ENCODE results near the gene BTRC. TPM values are rescaled to one million over a fixed set of nuclear protein-coding genes. Genes with fewer than 3 reads are reported as not detected.

Gene BTRC
- total RNA-seq, 1 donor: 3.3 TPM

GRCh38 chr10:101438881-101439391 is 85.0 kb downstream of the BTRC start:
- Histone ChIP-seq H3K4me3 (ENCODE audit: low read length) (no peak overlapping the region), H3K9me3 (ENCODE audit: low read depth, low read length) (no peaks in the 10 kb centered on the region), H3K27me3 (ENCODE audit: insufficient read depth, low read length) (no peaks in the 10 kb centered on the region), H3K4me1 (ENCODE audit: insufficient read depth, low read length) (no peaks in the 10 kb centered on the region)

- no peak overlapping the region for H3K4me3 ChIP-seq (ENCODE audit: low read length)
- H3K9me3 ChIP-seq (ENCODE audit: low read depth, low read length): no peaks in the 10 kb centered on the region
- no peaks in the 10 kb centered on the region for H3K27me3 ChIP-seq (ENCODE audit: insufficient read depth, low read length)
- no peaks in the 10 kb centered on the region for H3K4me1 ChIP-seq (ENCODE audit: insufficient read depth, low read length)
Measured at GRCh38 chr10:101441541-101442455, 87.8 kb downstream of the BTRC start.

GRCh38 chr10:101442456-101442800 is 88.5 kb downstream of the BTRC start:
- no peaks in the 10 kb centered on the region for H3K27me3 ChIP-seq (ENCODE audit: insufficient read depth, low read length)
- H3K4me1 ChIP-seq (ENCODE audit: insufficient read depth, low read length): no peaks in the 10 kb centered on the region
- no peaks in the 10 kb centered on the region for H3K9me3 ChIP-seq (ENCODE audit: low read depth, low read length)
- H3K4me3 ChIP-seq (ENCODE audit: low read length): no peak overlapping the region

DNA sequence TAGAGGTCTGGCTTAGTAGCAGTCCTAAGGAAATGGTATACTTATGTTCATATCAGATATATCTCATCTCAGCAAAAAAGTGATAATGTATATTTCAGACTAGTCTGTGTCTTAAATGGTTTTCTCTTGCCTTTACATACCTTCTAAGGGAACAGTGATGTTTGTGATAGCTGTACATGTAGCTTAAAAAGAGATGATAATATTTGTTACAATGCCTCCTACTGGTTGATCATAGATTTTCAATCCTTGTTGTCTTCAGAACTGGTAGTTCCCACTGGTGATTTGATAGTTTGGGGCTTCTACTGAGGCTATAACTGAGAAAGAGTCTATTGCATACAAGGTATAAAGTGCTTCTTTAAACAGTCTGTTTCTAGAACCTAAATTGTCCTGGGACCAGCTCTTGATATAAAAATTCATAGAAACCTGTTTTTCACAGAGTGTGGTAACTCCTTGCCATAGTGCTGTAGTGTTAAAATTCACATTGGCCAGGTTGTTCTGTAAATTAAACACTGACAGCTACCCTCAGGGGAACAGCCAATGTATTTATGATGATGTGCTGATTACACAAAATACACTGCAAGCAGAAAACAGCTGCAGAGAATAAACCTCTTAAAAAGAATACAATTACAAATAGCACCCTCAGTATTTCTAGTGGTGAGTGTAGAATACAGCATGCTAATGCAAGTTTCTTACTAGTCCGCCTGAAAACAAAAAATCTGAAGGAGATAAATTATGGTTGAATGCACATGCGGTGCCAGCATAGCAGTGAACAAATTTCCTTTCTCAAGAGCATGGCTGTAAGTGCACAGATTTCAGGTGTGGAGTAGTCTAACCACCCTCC is 90.3 kb downstream of the BTRC start:
- no peaks in the 10 kb centered on the region for H3K4me1 ChIP-seq (ENCODE audit: insufficient read depth, low read length)
- H3K9me3 ChIP-seq (ENCODE audit: low read depth, low read length): no peaks in the 10 kb centered on the region
- H3K27me3 ChIP-seq (ENCODE audit: insufficient read depth, low read length): no peaks in the 10 kb centered on the region
- H3K4me3 ChIP-seq (ENCODE audit: low read length): no peak overlapping the region

DNA sequence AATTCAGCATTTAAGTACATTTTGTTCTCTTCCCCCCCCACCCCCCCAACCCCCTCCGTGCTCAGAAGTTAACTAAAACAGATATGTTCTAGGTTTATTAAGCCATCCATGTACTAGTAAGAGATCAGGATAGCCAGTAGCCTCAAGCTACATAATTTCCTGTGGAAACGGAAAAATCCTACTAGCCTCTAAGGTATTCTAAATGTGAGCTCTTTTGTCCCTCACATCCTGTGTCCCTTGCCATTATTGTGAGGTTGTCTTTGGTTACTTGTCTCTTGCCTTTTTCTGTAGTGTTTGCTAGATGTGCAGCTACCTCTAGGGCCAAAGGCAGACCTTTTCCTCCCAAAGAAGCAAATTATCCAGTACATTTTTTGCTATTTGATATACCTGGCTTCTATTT is 92.1 kb downstream of the BTRC start:
- Histone ChIP-seq H3K4me3 (ENCODE audit: low read length) (no peak overlapping the region), H3K9me3 (ENCODE audit: low read depth, low read length) (no peaks in the 10 kb centered on the region), H3K27me3 (ENCODE audit: insufficient read depth, low read length) (peaks cover 3% of the 10 kb centered on the region)

DNA sequence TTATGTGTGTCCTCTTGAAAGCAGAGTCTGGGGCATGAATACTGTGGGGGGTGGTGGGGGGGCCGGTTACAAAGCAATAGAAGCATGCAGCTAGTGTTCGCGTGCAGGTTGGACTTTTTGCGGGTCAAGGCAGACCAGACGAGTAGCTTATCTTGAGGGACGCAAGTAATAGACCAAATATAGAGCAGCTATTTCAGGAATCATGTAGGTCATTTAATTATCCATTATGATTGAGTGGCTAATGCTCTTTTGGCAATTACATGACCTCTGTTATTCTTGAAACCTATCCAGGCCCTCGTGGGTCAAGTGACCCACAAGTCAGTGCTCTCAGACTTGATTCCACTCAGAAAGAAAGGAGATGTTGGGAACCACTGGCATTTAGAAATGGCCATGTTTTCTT is 93.0 kb downstream of the BTRC start:
- Histone ChIP-seq H3K9me3 (ENCODE audit: low read depth, low read length) (no peaks in the 10 kb centered on the region), H3K4me3 (ENCODE audit: low read length) (no peak overlapping the region), H3K27me3 (ENCODE audit: insufficient read depth, low read length) (peaks cover 3% of the 10 kb centered on the region), H3K4me1 (ENCODE audit: insufficient read depth, low read length) (no peaks in the 10 kb centered on the region)

More for the DNA sequence above, 92.1 kb downstream of the BTRC start:
- H3K4me1 ChIP-seq (ENCODE audit: insufficient read depth, low read length): no peaks in the 10 kb centered on the region

DNA sequence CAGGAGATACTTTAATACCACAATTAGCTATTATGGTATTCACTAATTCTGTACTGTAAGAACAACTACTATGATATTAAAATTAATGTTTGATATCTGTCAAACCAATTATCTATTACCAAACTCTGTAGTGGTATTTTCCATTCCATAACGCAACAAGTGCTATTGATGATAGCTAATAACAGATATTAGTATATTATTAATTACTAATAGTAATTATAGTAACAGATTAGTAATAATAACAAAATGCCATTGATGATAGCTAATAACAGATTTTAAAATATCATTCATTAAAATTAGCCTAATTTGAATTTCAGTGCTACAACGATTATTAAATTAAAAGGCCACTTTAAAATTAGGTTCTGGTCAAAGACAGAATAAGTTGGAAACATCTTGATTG is 93.5 kb downstream of the BTRC start:
- Histone ChIP-seq H3K27me3 (ENCODE audit: insufficient read depth, low read length) (peaks cover 3% of the 10 kb centered on the region), H3K9me3 (ENCODE audit: low read depth, low read length) (no peaks in the 10 kb centered on the region), H3K4me1 (ENCODE audit: insufficient read depth, low read length) (no peaks in the 10 kb centered on the region), H3K4me3 (ENCODE audit: low read length) (no peak overlapping the region)

GRCh38 chr10:101450277-101451080 is 96.5 kb downstream of the BTRC start:
- peaks cover 13% of the 10 kb centered on the region for H3K4me1 ChIP-seq (ENCODE audit: insufficient read depth, low read length)
- H3K9me3 ChIP-seq (ENCODE audit: low read depth, low read length): no peaks in the 10 kb centered on the region
- no peak overlapping the region for H3K4me3 ChIP-seq (ENCODE audit: low read length)
- H3K27me3 ChIP-seq (ENCODE audit: insufficient read depth, low read length): peaks cover 3% of the 10 kb centered on the region

DNA sequence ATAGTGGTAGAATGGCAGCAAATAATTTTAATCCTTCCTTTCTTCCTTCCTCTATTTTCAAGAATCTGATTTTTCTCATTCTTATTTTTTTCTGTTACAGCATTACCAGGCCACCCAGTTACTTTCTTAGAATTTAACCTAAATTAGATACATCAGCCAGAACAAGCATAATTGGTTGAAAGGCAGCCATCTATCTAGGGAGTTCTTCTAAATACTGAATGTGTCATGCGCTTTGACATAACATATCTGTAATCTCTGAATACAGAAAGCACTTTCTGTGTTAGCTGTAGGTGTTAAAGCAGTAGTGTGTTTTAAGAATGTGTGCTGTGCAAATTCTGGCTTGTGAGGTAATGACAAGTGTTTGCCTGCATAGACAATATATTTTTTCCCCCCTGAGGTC is 97.3 kb downstream of the BTRC start:
- peaks cover 3% of the 10 kb centered on the region for H3K27me3 ChIP-seq (ENCODE audit: insufficient read depth, low read length)
- peaks cover 13% of the 10 kb centered on the region for H3K4me1 ChIP-seq (ENCODE audit: insufficient read depth, low read length)
- H3K4me3 ChIP-seq (ENCODE audit: low read length): no peak overlapping the region
- no peaks in the 10 kb centered on the region for H3K9me3 ChIP-seq (ENCODE audit: low read depth, low read length)

DNA sequence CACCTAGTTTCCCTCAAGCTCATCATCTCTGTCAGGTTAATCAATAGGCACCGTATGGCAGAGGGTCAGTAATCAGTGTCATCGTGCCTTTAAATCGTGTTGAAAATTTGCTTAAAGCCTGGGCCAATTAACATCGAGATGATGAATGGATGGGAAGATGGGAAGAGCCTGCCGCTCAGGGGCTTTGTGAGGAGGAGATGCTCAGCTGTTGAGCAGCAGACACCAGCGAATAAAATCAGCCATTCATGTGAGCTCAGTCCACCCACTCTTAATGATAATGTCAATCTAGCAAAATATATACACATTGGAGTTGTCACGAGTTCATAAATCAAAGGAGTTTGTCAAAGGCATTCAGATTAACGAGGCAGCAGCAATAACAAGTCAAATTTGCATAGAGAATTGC is 97.7 kb downstream of the BTRC start:
- Histone ChIP-seq H3K27me3 (ENCODE audit: insufficient read depth, low read length) (peaks cover 3% of the 10 kb centered on the region), H3K9me3 (ENCODE audit: low read depth, low read length) (no peaks in the 10 kb centered on the region), H3K4me3 (ENCODE audit: low read length) (no peak overlapping the region), H3K4me1 (ENCODE audit: insufficient read depth, low read length) (peaks cover 13% of the 10 kb centered on the region)

DNA sequence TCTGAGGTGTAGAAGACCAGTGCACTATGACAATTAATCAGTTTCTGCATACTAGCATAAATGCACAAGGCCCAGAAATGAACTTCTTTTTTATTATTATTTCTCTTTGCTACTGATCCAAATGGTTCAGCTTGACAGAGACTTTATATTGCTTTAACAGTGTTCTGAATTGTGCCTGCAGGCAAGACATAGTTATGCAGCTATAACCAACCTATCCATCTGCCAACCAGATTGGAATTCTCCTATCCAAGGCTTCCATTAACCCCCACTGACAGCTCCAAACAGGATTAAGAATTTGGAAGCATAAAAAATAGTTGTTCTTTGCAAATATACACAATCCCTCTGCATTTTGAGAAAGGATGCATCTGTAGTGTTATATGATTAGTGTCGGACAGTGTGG is 98.2 kb downstream of the BTRC start:
- peaks cover 3% of the 10 kb centered on the region for H3K27me3 ChIP-seq (ENCODE audit: insufficient read depth, low read length)

DNA sequence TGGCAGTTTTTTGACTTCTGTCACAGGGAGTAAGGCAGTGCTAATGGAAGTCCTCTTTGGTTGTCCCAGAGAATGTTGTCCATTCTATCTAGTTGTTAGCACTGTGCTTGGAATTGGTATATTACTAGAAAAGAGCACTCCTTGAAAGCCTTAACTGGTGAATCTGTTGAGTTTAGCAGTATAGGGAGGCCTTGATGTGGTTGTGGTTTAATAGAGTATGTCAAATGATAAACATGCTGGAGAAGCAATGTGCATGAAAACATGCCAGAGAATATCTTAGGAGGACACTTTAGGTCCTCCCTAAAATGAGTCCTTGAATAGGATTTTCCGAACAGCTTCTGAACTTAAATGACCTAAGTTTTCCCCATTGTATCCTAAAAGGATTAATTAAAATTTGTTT is 98.6 kb downstream of the BTRC start:
- peaks cover 3% of the 10 kb centered on the region for H3K27me3 ChIP-seq (ENCODE audit: insufficient read depth, low read length)
- peaks cover 13% of the 10 kb centered on the region for H3K4me1 ChIP-seq (ENCODE audit: insufficient read depth, low read length)
- no peaks in the 10 kb centered on the region for H3K9me3 ChIP-seq (ENCODE audit: low read depth, low read length)
- H3K4me3 ChIP-seq (ENCODE audit: low read length): no peak overlapping the region

More for the DNA sequence above, 98.2 kb downstream of the BTRC start:
- Histone ChIP-seq H3K4me3 (ENCODE audit: low read length) (no peak overlapping the region), H3K9me3 (ENCODE audit: low read depth, low read length) (no peaks in the 10 kb centered on the region), H3K4me1 (ENCODE audit: insufficient read depth, low read length) (peaks cover 13% of the 10 kb centered on the region)

DNA sequence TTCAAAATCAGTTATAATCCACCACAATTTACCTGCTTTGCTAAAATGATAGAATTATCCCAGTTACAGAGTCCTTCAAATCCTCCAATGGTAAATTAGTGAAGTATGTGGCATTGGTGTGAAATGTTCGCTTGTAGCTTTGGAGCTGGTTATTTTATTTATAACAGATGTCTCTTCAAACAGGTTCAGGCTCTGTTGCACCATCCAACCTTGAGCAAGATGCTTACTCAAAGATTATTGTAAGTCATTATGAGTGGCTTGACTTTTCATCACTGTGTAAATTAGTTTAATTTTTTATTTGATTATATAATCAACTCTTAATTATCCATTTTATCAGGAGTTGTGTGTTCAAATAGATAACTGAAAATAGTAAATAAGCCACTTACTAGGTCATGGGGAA is 99.4 kb downstream of the BTRC start:
- no peak overlapping the region for H3K4me3 ChIP-seq (ENCODE audit: low read length)
- no peaks in the 10 kb centered on the region for H3K9me3 ChIP-seq (ENCODE audit: low read depth, low read length)
- peaks cover 3% of the 10 kb centered on the region for H3K27me3 ChIP-seq (ENCODE audit: insufficient read depth, low read length)
- peaks cover 13% of the 10 kb centered on the region for H3K4me1 ChIP-seq (ENCODE audit: insufficient read depth, low read length)

- H3K9me3 ChIP-seq (ENCODE audit: low read depth, low read length): no peaks in the 10 kb centered on the region
- peaks cover 13% of the 10 kb centered on the region for H3K4me1 ChIP-seq (ENCODE audit: insufficient read depth, low read length)
- H3K4me3 ChIP-seq (ENCODE audit: low read length): no peak overlapping the region
- H3K27me3 ChIP-seq (ENCODE audit: insufficient read depth, low read length): peaks cover 3% of the 10 kb centered on the region
Measured at GRCh38 chr10:101453791-101454718, 100.1 kb downstream of the BTRC start.

All from mononuclear cell (primary cell).